B cell (primary cell): ENCODE data around the gene TMEM205. TPM values are rescaled to one million over a fixed set of nuclear protein-coding genes. Genes with fewer than 3 reads are reported as not detected.

Experiments
- ATAC-seq: fragments of 200-7000 bp; cut with Tn5 transposase; one replicate; pipeline ENCODE4 v1.10.0; 2021; ENCODE audit warnings: low read depth, mild to moderate bottlenecking, moderate number of reproducible peaks, moderate library complexity
- CTCF ChIA-PET: fragments of 350-600 bp; sonication (Branson Sonifier 250); formaldehyde crosslinking; loops from one replicate; lab custom pipeline; 2021; ENCODE audit warnings: antibody characterized with exemption, inconsistent platforms; lab: Charles Lee
- POLR2A ChIA-PET: fragments of 350-600 bp; sonication (Branson Sonifier 250); formaldehyde crosslinking; loops from one replicate; lab custom pipeline; 2021; ENCODE audit warnings: antibody characterized with exemption; lab: Charles Lee
- DNase-seq: peaks from one replicate; pipeline ENCODE4 v3.0.0; 2013
- H2AFZ ChIP-seq: 2 replicates; pipeline ENCODE4 v1.6.1; 2012; ENCODE audit warnings: mild to moderate bottlenecking, low read depth, low read length; ENCODE audit not compliant: insufficient read depth, poor library complexity, severe bottlenecking
- H3K27ac ChIP-seq, 2 donors: 1 replicate in 1 of 2; 2 replicates in 1 of 2; pipeline ENCODE4 v1.5.1; 2012 to 2013; ENCODE audit warnings: low read length in 2 of 2, mild to moderate bottlenecking in 2 of 2, moderate library complexity in 1 of 2
- H3K27me3 ChIP-seq, 4 experiments: fragments of 200-600 bp in 1 of 4; sonication (generic) in 1 of 4; replicated peaks in 1 of 4; 1 replicate in 2 of 4; 2 replicates in 2 of 4; pipeline versions ENCODE4 v1.6.1 to v1.7.0; 2013 to 2016; ENCODE audit warnings: low read length in 3 of 4, mild to moderate bottlenecking in 2 of 4, mixed read lengths in 1 of 4, moderate library complexity in 1 of 4; ENCODE audit not compliant: insufficient read depth in 4 of 4, control insufficient read depth in 3 of 4; ENCODE audit errors: control extremely low read depth in 1 of 4
- H3K36me3 ChIP-seq, 2 experiments: replicated peaks in 1 of 2; 1 replicate in 1 of 2; 2 replicates in 1 of 2; pipeline versions ENCODE4 v1.6.1 to v1.7.1; 2013; ENCODE audit warnings: low read length in 1 of 2; ENCODE audit not compliant: insufficient read depth in 2 of 2, control insufficient read depth in 1 of 2; ENCODE audit errors: control extremely low read depth in 1 of 2, extremely low read depth in 1 of 2
- H3K4me1 ChIP-seq, 2 donors: fragments of 200-600 bp in 1 of 2; sonication (generic) in 1 of 2; 1 replicate in 1 of 2; 2 replicates in 1 of 2; pipeline versions ENCODE4 v1.5.1 to v1.6.1; 2013 to 2017; ENCODE audit warnings: low read length in 2 of 2; ENCODE audit not compliant: control insufficient read depth in 2 of 2, insufficient read depth in 2 of 2
- H3K4me2 ChIP-seq: replicated peaks from 2 replicates; pipeline ENCODE3; 2012; ENCODE audit warnings: mild to moderate bottlenecking, low read depth, low read length; ENCODE audit not compliant: poor library complexity, severe bottlenecking
- H3K4me3 ChIP-seq, 5 experiments: fragments of 200-600 bp in 1 of 5; sonication (generic) in 1 of 5; 1 replicate in 3 of 5; 2 replicates in 2 of 5; pipeline versions ENCODE4 v1.5.1 to v1.7.0; 2011 to 2016; ENCODE audit warnings: low read length in 4 of 5, mild to moderate bottlenecking in 4 of 5, low read depth in 2 of 5, control low read depth in 1 of 5, moderate library complexity in 1 of 5; ENCODE audit not compliant: insufficient read depth in 1 of 5; ENCODE audit errors: control extremely low read depth in 1 of 5, extremely low read depth in 1 of 5
- H3K79me2 ChIP-seq: fragments of 200-600 bp; sonication (generic); one replicate; pipeline ENCODE4 v1.6.0; 2016; ENCODE audit warnings: low read length; ENCODE audit not compliant: control insufficient read depth, insufficient read depth
- H3K9ac ChIP-seq: fragments of 200-600 bp; sonication (generic); 2 replicates; pipeline ENCODE4 v1.6.1; 2017; ENCODE audit warnings: mild to moderate bottlenecking, low read length, moderate library complexity
- H3K9me3 ChIP-seq, 3 donors: one replicate each; pipeline versions ENCODE4 v1.6.1 to v1.7.1; 2013; ENCODE audit warnings: low read length in 2 of 3; ENCODE audit not compliant: control insufficient read depth in 2 of 3, insufficient read depth in 1 of 3; ENCODE audit errors: control extremely low read depth in 1 of 3
- H4K20me1 ChIP-seq: 2 replicates; pipeline ENCODE4 v1.6.0; 2012; ENCODE audit warnings: mild to moderate bottlenecking, low read length; ENCODE audit not compliant: insufficient read depth, control insufficient read depth, poor library complexity, severe bottlenecking
- H3K27ac Mint-ChIP-seq: one replicate; pipeline ENCODE4 v1.8.0; 2021; ENCODE audit warnings: mixed read lengths
- H3K27me3 Mint-ChIP-seq: one replicate; pipeline ENCODE4 v1.8.0; 2021; ENCODE audit warnings: mixed read lengths
- H3K4me1 Mint-ChIP-seq: one replicate; pipeline ENCODE4 v1.8.0; 2021; ENCODE audit warnings: mixed read lengths
- H3K4me3 Mint-ChIP-seq: one replicate; pipeline ENCODE4 v1.8.0; 2021; ENCODE audit warnings: mixed read lengths
- H3K9me3 Mint-ChIP-seq: one replicate; pipeline ENCODE4 v1.8.0; 2022; ENCODE audit warnings: mixed read lengths; ENCODE audit not compliant: insufficient read depth
- EZH2 ChIP-seq: IDR thresholded peaks from 2 replicates; pipeline ENCODE4 v1.6.1; 2012; ENCODE audit warnings: borderline replicate concordance, low read depth, mild to moderate bottlenecking, moderate library complexity, low read length; ENCODE audit not compliant: insufficient read depth, poor library complexity, severe bottlenecking
- WGBS: methylation state at CpG from one replicate; pipeline ENCODE4 v1.1.5; 2013; ENCODE audit warnings: missing lambda C conversion rate; ENCODE audit not compliant: insufficient coverage; 5-methylcytosine and 5-hydroxymethylcytosine counted together
- intact Hi-C: fragments of 100-400 bp; cut with micrococcal nuclease; formaldehyde crosslinking; loops from one replicate; pipeline ENCODE4 v1.10.0; 2022
- polyA plus RNA-seq: library from polyadenylated mRNA; depleted of rRNA; stranded (reverse); fragments of >200 nt; gene quantifications from 2 replicates; pipeline ENCODE4 v1.2.3, GENCODE V29; 2012
- total RNA-seq, 2 donors: library from RNA; stranded (reverse); fragments of 120-200 nt in 1 of 2; gene quantifications; 1 replicate in 1 of 2; 2 replicates in 1 of 2; pipeline versions ENCODE4 v1.2.3 to v1.2.4, GENCODE V29; 2013 to 2022
- TF ChIP-seq, protein P1 (sequence below): fragments of 200-600 bp; IDR thresholded peaks from one replicate; pipeline ENCODE4 v1.8.0; 2022; ENCODE audit warnings: antibody characterized with exemption, mild to moderate bottlenecking

TMEM205 gene
- total and polyA plus RNA-seq, 2 donors (not counting 1 experiment from before 2014, with no cell fraction given): 48.5 to 152 TPM

DNA sequence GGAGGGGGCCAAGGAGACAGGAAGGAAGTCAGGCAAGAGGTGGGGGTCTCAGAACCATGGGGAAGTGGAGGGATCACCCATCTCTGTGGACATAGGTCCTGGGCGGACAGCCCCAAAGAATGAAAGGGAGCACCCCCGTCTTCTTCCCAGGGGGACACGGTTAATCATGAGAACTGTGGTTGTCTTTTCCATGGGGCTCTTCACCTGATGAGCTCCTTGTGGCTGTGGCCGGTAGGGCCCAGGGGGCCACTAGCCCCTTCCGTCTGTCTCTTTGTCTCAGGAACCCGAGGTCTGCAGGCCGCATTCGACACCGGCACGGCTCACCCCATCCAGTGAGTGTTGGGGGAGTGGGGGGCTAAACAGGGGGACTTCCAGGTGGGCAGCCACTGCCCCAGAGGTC, 17.8 kb upstream of the TMEM205 start:
- CTCF ChIA-PET: interaction anchor here (0.6 to 1.5 kb wide), 2 partner anchors 27 to 571 kb away, joined by 3 read pairs; no protein-coding TSS in a partner anchor
- POLR2A ChIA-PET: no interaction called here
- H3K4me3 Mint-ChIP-seq: no peak overlapping the region
- no peaks in the 10 kb centered on the region for H3K4me1 Mint-ChIP-seq
- Histone ChIP-seq H3K9me3 (no peaks in the 10 kb centered on the region), H3K9ac (no peak overlapping the region), H3K27me3 (no peaks in the 10 kb centered on the region), H2AFZ (no peak overlapping the region), H3K4me1 (no peaks in the 10 kb centered on the region), H3K36me3 (peaks cover 0 to 19% of the 10 kb centered on the region in 2 experiments), H3K4me2 (no peak overlapping the region), H4K20me1 (no peaks in the 10 kb centered on the region), H3K79me2 (no peaks in the 10 kb centered on the region), H3K27ac (no peak overlapping the region), H3K4me3 (no peak overlapping the region)
- ATAC-seq (no peak), DNase-seq (no peak)
- H3K27ac Mint-ChIP-seq: no peak overlapping the region
- WGBS: 97% methylated on average over 9 of the region's 10 CpGs
- no peaks in the 10 kb centered on the region for H3K27me3 Mint-ChIP-seq
- TF ChIP-seq, protein P1, sequence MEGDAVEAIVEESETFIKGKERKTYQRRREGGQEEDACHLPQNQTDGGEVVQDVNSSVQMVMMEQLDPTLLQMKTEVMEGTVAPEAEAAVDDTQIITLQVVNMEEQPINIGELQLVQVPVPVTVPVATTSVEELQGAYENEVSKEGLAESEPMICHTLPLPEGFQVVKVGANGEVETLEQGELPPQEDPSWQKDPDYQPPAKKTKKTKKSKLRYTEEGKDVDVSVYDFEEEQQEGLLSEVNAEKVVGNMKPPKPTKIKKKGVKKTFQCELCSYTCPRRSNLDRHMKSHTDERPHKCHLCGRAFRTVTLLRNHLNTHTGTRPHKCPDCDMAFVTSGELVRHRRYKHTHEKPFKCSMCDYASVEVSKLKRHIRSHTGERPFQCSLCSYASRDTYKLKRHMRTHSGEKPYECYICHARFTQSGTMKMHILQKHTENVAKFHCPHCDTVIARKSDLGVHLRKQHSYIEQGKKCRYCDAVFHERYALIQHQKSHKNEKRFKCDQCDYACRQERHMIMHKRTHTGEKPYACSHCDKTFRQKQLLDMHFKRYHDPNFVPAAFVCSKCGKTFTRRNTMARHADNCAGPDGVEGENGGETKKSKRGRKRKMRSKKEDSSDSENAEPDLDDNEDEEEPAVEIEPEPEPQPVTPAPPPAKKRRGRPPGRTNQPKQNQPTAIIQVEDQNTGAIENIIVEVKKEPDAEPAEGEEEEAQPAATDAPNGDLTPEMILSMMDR: no peak
- no peak for TF ChIP-seq EZH2
- H3K9me3 Mint-ChIP-seq: no peaks in the 10 kb centered on the region
- intact Hi-C loops: no loop called here

DNA sequence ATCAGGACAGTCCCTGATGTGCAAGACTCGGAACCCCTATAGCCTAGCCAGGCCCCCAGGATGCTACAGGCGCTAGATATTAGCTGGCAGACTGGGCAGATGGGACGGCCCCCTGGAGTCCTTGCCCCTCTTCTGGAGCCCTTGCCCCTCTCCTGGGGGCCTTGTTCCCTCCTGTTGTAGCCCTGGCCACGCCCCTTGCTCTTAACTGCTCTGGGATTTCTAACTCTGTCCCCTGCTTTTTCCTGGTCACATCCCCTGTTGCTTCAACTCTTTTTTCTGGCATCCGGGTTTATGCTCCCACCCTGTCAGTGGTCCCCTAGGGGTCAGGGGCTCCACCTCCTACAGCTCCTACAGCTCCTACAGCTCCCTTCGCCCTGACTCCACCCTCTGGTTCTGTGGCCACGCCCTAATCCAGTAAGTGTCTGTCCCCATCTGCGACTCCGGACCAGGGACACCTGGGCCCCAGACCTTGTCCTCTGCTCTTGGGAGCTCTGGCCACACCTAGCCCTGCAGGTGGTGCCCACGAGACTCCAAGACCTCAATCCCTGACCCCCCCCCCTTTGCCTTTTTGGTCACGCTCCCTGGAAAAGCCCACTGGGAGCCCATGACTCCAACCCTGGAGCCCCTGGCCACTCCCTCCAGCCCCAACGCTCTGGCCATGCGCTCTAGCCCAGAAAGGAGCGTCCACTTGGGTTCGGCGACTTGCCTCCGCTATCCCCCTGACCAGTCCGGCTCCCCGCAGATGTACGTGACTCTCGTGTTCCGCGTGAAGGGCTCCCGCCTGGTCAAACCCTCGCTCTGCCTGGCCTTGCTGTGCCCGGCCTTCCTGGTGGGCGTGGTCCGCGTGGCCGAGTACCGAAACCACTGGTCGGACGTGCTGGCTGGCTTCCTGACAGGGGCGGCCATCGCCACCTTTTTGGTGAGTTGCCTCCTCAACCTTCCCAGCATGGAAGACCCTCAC, 16.0 kb upstream of the TMEM205 start:
- ATAC-seq (no peak), DNase-seq (no peak)
- no peaks in the 10 kb centered on the region for H3K27me3 ChIP-seq
- H3K79me2 ChIP-seq: no peaks in the 10 kb centered on the region
- no peak overlapping the region for H3K27ac ChIP-seq
- H4K20me1 ChIP-seq: no peaks in the 10 kb centered on the region
- Mint-ChIP-seq H3K4me3 (no peak overlapping the region), H3K27me3 (no peaks in the 10 kb centered on the region), H3K4me1 (no peaks in the 10 kb centered on the region), H3K9me3 (no peaks in the 10 kb centered on the region), H3K27ac (no peak overlapping the region)
- no peak overlapping the region for H2AFZ ChIP-seq
- intact Hi-C loops: no loop called here
- H3K36me3 ChIP-seq: peaks cover 0 to 9% of the 10 kb centered on the region in 2 experiments
- H3K4me3 ChIP-seq: no peak overlapping the region
- H3K9ac ChIP-seq: no peak overlapping the region
- TF ChIP-seq, protein P1: no peak
- no peak for TF ChIP-seq EZH2
- ChIA-PET CTCF (no interaction called here), POLR2A (no interaction called here)
- no peak overlapping the region for H3K4me2 ChIP-seq
- H3K4me1 ChIP-seq: no peaks in the 10 kb centered on the region
- no peaks in the 10 kb centered on the region for H3K9me3 ChIP-seq
- 96% methylated on average over 32 of the region's 35 CpGs for WGBS
